HL-60 (cell line): ENCODE data around the gene DAPK1.

Experiments
- DNase-seq, 2 experiments: peaks; one replicate each; pipeline ENCODE4 v3.0.0-alpha.2; 2010 to 2020; ENCODE audit warnings: low read depth in 1 of 2, low spot score in 1 of 2
- H3K27ac ChIP-seq: fragments of 250-450 bp; sonication (Bioruptor Pico); replicated peaks from 2 replicates; pipeline ENCODE4 v1.5.1; 2020; ENCODE audit warnings: mild to moderate bottlenecking, moderate library complexity
- H3K27me3 ChIP-seq: fragments of 250-450 bp; sonication (Bioruptor Pico); 2 replicates; pipeline ENCODE4 v1.5.1; 2021; ENCODE audit warnings: mild to moderate bottlenecking, moderate library complexity; ENCODE audit not compliant: insufficient read depth, poor library complexity, severe bottlenecking
- H3K4me3 ChIP-seq: replicated peaks from 2 replicates; pipeline ENCODE4 v1.5.1; 2011; ENCODE audit warnings: mild to moderate bottlenecking, control low read depth, low read length; ENCODE audit not compliant: insufficient read depth
- GABPA ChIP-seq: IDR thresholded peaks from 2 replicates; pipeline ENCODE4 v1.6.1; 2012; ENCODE audit warnings: low read depth
- POLR2AphosphoS5 ChIP-seq: IDR thresholded peaks from 2 replicates; pipeline ENCODE4 v1.6.1; 2012; ENCODE audit warnings: low read depth
- REST ChIP-seq: IDR thresholded peaks from 2 replicates; pipeline ENCODE4 v1.6.1; 2012; ENCODE audit warnings: low read depth; ENCODE audit not compliant: insufficient replicate concordance
- SPI1 ChIP-seq: IDR thresholded peaks from 2 replicates; pipeline ENCODE4 v1.6.1; 2012; ENCODE audit warnings: low read depth, mild to moderate bottlenecking, borderline replicate concordance
- TF ChIP-seq, protein P1 (sequence below): IDR thresholded peaks from one replicate; pipeline ENCODE4 v1.5.1; 2011; ENCODE audit warnings: low read length, control low read depth, inconsistent platforms; ENCODE audit not compliant: insufficient read depth

The DAPK1 gene

GRCh38 chr9:87549791-87550190, 52.1 kb downstream of the DAPK1 start:
- Histone ChIP-seq H3K4me3 (no peak overlapping the region), H3K27me3 (no peaks in the 10 kb centered on the region), H3K27ac (no peak overlapping the region)
- TF ChIP-seq SPI1 = no peak
- no peak for TF ChIP-seq REST
- TF ChIP-seq, protein P1, sequence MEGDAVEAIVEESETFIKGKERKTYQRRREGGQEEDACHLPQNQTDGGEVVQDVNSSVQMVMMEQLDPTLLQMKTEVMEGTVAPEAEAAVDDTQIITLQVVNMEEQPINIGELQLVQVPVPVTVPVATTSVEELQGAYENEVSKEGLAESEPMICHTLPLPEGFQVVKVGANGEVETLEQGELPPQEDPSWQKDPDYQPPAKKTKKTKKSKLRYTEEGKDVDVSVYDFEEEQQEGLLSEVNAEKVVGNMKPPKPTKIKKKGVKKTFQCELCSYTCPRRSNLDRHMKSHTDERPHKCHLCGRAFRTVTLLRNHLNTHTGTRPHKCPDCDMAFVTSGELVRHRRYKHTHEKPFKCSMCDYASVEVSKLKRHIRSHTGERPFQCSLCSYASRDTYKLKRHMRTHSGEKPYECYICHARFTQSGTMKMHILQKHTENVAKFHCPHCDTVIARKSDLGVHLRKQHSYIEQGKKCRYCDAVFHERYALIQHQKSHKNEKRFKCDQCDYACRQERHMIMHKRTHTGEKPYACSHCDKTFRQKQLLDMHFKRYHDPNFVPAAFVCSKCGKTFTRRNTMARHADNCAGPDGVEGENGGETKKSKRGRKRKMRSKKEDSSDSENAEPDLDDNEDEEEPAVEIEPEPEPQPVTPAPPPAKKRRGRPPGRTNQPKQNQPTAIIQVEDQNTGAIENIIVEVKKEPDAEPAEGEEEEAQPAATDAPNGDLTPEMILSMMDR = no peak
- TF ChIP-seq POLR2AphosphoS5 = no peak
- no peak for TF ChIP-seq GABPA
- DNase-seq = no peak

DNA sequence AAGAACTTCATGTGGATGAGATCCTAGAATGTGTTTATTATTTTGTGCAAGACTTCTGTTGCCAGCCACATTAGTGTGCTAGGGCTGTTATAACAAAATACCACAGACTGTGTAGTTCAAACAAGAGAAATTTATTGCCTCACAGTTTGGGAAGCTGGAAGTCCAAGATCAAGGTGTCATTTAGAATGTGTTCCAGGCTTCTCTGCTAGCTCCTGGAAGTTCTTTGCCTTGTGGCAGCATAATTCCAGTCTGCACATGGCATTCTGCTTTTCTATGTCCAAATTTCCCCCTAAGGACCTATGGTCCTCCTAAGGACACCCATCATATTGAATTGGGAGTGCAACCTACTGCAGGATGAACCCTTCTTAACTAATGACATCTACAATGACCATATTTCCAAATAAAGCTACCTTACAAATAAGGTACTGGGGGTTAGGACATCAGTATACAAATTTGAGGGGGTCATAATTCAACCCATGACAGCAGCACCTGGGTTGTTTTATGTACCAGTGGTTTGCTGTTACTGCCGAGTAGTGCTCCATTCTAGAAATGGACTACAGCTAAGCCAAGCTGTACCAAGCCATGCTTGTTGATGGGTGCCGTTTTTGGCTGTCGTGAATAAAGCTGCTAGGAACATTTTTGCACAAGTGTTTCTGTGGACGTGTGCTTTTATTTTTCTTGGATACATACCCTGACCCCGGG, 52.7 kb downstream of the DAPK1 start:
- TF ChIP-seq POLR2AphosphoS5 = no peak
- TF ChIP-seq, protein P1 = no peak
- TF ChIP-seq SPI1 = no peak
- no peak for TF ChIP-seq GABPA
- no peak for TF ChIP-seq REST
- Histone ChIP-seq H3K27ac (no peak overlapping the region), H3K4me3 (no peak overlapping the region), H3K27me3 (no peaks in the 10 kb centered on the region)
- no peak for DNase-seq

DNA sequence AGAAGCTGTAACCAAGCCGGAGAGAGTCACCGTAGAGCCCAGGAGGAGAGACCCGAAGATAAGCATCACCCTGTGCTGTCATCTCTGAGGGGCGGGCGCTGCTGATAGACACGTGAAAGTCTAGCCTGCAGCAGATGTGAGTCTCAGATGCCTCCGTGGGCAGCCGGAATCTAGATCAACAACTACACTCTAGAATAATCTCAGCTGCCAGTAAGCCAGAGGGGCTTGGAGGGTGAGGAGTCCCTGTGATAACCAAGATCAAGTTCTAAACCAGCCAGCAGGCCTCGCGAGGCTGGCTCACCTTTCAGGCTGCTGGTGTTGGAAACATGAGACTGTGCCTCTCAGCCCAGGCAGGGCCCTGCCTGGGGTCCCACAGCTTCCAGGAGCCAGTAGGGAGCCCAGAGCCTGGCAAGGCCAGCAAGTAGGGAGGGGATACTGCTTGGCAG, 54.1 kb downstream of the DAPK1 start:
- no peak overlapping the region for H3K27ac ChIP-seq
- H3K4me3 ChIP-seq = no peak overlapping the region
- TF ChIP-seq, protein P1 = no peak
- TF ChIP-seq SPI1 (no peak), REST (no peak), POLR2AphosphoS5 (no peak)
- H3K27me3 ChIP-seq = no peaks in the 10 kb centered on the region
- DNase-seq = no peak
